GM21381 (cell line): ENCODE measurements around the gene KIF4A.
"Not testable (repeated sequence)": the region's sequence is repeated elsewhere in the genome, so short reads cannot be mapped to it uniquely, and the experiment has no call there.

ENCODE experiments used
- ATAC-seq: cut with Tn5 transposase; IDR thresholded peaks from one replicate; pipeline ENCODE4 v1.9.1; 2021; ENCODE audit warnings: mild to moderate bottlenecking, moderate library complexity; ENCODE audit not compliant: unreplicated experiment

KIF4A gene

GRCh38 chrX:70289168-70289792 is 624 bp upstream of the KIF4A start:
- ATAC-seq, result peak; percentile 13

GRCh38 chrX:70292788-70293187 is 2.9 kb downstream of the KIF4A start:
- no peak for ATAC-seq

GRCh38 chrX:70293621-70294020 is 3.7 kb downstream of the KIF4A start:
- no peak for ATAC-seq

- no peak for ATAC-seq
These were observed 11.8 kb downstream of the KIF4A start for GRCh38 chrX:70301716-70302115.

GRCh38 chrX:70313503-70313902 is 23.6 kb downstream of the KIF4A start:
- ATAC-seq, result no peak

GRCh38 chrX:70322784-70323183 is 32.9 kb downstream of the KIF4A start:
- no peak for ATAC-seq

GRCh38 chrX:70323628-70324027 is 33.7 kb downstream of the KIF4A start:
- ATAC-seq, result not testable (repeated sequence)

- ATAC-seq, result no peak
These were observed 34.4 kb downstream of the KIF4A start for GRCh38 chrX:70324326-70324725.

GRCh38 chrX:70331161-70331560 is 41.3 kb downstream of the KIF4A start:
- no peak for ATAC-seq

GRCh38 chrX:70332600-70332999 is 42.7 kb downstream of the KIF4A start:
- ATAC-seq, result no peak

GRCh38 chrX:70336767-70337166 is 46.9 kb downstream of the KIF4A start:
- ATAC-seq, result peak; percentile 100

GRCh38 chrX:70338290-70338689 is 48.4 kb downstream of the KIF4A start:
- ATAC-seq, result no peak

GRCh38 chrX:70343435-70343834 is 53.5 kb downstream of the KIF4A start:
- ATAC-seq, result no peak

- no peak for ATAC-seq
These were observed 56.6 kb downstream of the KIF4A start for GRCh38 chrX:70346418-70347070.

- not testable (repeated sequence) for ATAC-seq
These were observed 58.9 kb downstream of the KIF4A start for GRCh38 chrX:70348825-70349224.

- ATAC-seq, result not testable (repeated sequence)
These were observed 59.6 kb downstream of the KIF4A start for GRCh38 chrX:70349367-70350125.

- no peak for ATAC-seq
These were observed 62.6 kb downstream of the KIF4A start for GRCh38 chrX:70352496-70352895.

GRCh38 chrX:70353514-70353913 is 63.6 kb downstream of the KIF4A start:
- no peak for ATAC-seq

GRCh38 chrX:70354716-70355115 is 64.8 kb downstream of the KIF4A start:
- no peak for ATAC-seq

- ATAC-seq, result no peak
These were observed 69.6 kb downstream of the KIF4A start for GRCh38 chrX:70359458-70359857.

GRCh38 chrX:70360366-70360765 is 70.5 kb downstream of the KIF4A start:
- ATAC-seq, result no peak

- ATAC-seq, result not testable (repeated sequence)
These were observed 78.8 kb downstream of the KIF4A start for GRCh38 chrX:70368731-70369130.
